ENCODE measurements around the gene CEP112.
A peak's percentile ranks its signal among the peaks of the same experiment; 100 is the strongest.
"Not testable (repeated sequence)": the region's sequence is repeated elsewhere in the genome, so short reads cannot be mapped to it uniquely, and the experiment has no call there.

The CEP112 gene

GRCh38 chr17:65754630-65755029 is 437.3 kb downstream of the CEP112 start:
- no peak for DNase-seq

GRCh38 chr17:65754081-65754480 is 437.9 kb downstream of the CEP112 start:
- no peak for DNase-seq

- no peak for DNase-seq
Measured at GRCh38 chr17:65753348-65753747, 438.6 kb downstream of the CEP112 start.

GRCh38 chr17:65751263-65751662 is 440.7 kb downstream of the CEP112 start:
- DNase-seq = no peak

- peak; percentile 41 for DNase-seq
Measured at GRCh38 chr17:65750631-65751115, 441.3 kb downstream of the CEP112 start.

- no peak for DNase-seq
Measured at GRCh38 chr17:65750166-65750565, 441.8 kb downstream of the CEP112 start.

- no peak for DNase-seq
Measured at GRCh38 chr17:65749479-65749878, 442.5 kb downstream of the CEP112 start.

GRCh38 chr17:65745241-65745640 is 446.7 kb downstream of the CEP112 start:
- DNase-seq = no peak

- no peak for DNase-seq
Measured at GRCh38 chr17:65743308-65743655, 448.7 kb downstream of the CEP112 start.

GRCh38 chr17:65742403-65743307 is 449.3 kb downstream of the CEP112 start:
- no peak for DNase-seq

- DNase-seq = no peak
Measured at GRCh38 chr17:65741710-65742109, 450.2 kb downstream of the CEP112 start.

- no peak for DNase-seq
Measured at GRCh38 chr17:65739034-65739433, 452.9 kb downstream of the CEP112 start.

- no peak for DNase-seq
Measured at GRCh38 chr17:65737451-65737850, 454.5 kb downstream of the CEP112 start.

- DNase-seq = no peak
Measured at GRCh38 chr17:65733314-65733713, 458.6 kb downstream of the CEP112 start.

- not testable (repeated sequence) for DNase-seq
Measured at GRCh38 chr17:65732667-65733066, 459.3 kb downstream of the CEP112 start.

GRCh38 chr17:65730711-65731169 is 461.2 kb downstream of the CEP112 start:
- DNase-seq = no peak

GRCh38 chr17:65729207-65729606 is 462.7 kb downstream of the CEP112 start:
- DNase-seq = no peak

- DNase-seq = no peak
Measured at GRCh38 chr17:65727832-65728231, 464.1 kb downstream of the CEP112 start.

GRCh38 chr17:65727246-65727645 is 464.7 kb downstream of the CEP112 start:
- DNase-seq = no peak

- DNase-seq = no peak
Measured at GRCh38 chr17:65723431-65724151, 468.3 kb downstream of the CEP112 start.

GRCh38 chr17:65718601-65719000 is 473.3 kb downstream of the CEP112 start:
- no peak for DNase-seq

GRCh38 chr17:65712383-65713267 is 479.3 kb downstream of the CEP112 start:
- no peak for DNase-seq
